ENCODE results near the gene NFKBIB.

GRCh38 chr19:38949580-38950367, 50.0 kb downstream of the NFKBIB start:
- TF ChIP-seq CTCF (IDR thresholded peaks at IDR 0.05; ENCODE audit: poor library complexity, severe bottlenecking) = no peak
- TF ChIP-seq TAF1 (IDR thresholded peaks at IDR 0.05; ENCODE audit: low read depth) = no peak
- no peak for TF ChIP-seq EP300 (conservative IDR thresholded peaks at IDR 0.05; ENCODE audit: poor library complexity, severe bottlenecking)
